Measurements from ENCODE around the gene CCDC137.
A peak's percentile ranks its signal among the peaks of the same experiment; 100 is the strongest.
"Not testable (repeated sequence)": the region's sequence is repeated elsewhere in the genome, so short reads cannot be mapped to it uniquely, and the experiment has no call there.

Gene CCDC137, protein sequence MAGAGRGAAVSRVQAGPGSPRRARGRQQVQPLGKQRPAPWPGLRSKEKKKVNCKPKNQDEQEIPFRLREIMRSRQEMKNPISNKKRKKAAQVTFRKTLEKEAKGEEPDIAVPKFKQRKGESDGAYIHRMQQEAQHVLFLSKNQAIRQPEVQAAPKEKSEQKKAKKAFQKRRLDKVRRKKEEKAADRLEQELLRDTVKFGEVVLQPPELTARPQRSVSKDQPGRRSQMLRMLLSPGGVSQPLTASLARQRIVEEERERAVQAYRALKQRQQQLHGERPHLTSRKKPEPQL

DNA sequence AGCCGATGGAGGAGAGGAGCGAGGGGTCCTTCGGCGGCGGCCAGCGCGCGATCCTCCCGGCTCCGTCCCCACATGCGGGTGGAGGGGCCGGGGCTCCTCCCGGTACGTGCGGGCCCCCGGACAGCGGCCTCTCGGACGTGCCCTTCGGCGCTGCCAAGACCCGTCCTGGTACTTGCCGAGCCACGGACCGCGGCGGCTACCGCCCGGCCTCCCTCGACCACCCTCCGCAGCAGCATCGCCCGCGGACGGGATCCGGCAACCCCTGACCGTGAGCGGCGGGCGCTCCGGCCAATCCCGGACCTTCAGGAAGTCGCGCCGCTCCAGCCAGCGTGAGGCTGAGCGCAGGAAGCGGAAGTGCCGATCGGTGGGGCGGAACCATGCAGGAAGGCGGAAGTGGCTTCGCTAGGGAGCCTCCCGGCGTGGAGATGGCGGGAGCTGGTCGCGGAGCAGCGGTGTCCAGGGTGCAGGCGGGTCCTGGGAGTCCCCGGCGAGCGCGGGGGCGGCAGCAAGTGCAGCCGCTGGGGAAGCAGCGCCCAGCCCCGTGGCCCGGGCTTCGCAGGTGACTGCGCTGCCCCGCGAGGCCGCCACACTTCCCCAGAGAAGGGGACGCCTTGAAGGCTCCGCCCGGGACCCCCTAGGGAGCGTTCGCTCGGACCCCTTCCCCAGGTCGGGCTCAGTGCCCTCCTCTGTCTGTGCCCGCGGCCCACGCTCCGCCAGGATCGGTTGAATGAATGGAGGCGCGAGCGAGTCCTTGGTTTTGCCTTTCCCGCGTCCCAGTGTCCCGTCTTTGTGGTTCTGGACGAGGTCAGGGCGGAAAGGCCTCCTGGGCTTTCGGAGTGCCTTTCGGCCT lies at the start of gene CCDC137, which contains the start of gene OXLD1:
CCDC137 (plus strand) TSS at position 396 of the 850 bp plus-strand sequence; CDS start at position 426, 30 bp downstream.
OXLD1 (minus strand) TSS at position 264 of the 850 bp plus-strand sequence; CDS start at position 236, 28 bp downstream.
- peak; percentile 83 for DNase-seq (ENCODE audit: low read depth, low spot score)

DNA sequence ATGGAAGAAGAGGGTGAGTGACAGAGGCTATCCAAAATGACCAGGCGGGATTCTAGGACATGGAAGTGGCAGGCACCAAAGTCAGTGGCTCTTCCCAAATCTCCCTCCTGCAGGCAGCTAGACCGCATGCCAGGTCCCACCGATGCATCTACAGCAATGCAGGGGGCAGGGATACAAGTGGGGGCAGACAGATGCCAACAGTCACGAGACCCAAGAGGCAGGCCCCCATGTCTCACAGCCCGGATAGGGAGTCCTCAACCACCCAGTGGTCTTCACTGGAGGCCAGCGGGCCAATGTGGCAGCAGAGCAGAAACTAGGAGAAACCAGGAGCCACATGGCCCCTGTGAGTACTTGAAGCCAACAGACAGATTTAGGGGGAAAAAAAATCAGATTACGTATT lies 49.7 kb upstream of the CCDC137 start:
- no peak for DNase-seq (ENCODE audit: low read depth, low spot score)

DNA sequence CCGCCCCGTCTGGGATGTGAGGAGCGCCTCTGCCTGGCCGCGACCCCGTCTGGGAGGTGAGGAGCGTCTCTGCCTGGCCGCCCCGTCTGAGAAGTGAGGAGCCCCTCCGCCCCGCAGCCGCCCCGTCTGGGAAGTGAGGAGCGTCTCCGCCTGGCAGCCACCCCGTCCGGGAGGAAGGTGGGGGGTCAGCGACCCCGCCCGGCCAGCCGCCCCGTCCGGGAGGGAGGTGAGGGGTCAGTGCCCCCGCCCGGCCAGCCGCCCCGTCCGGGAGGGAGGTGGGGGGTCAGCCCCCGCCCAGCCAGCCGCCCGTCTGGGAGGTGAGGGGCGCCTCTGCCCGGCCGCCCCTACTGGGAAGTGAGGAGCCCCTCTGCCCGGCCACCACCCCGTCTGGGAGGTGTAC lies 48.2 kb upstream of the CCDC137 start:
- DNase-seq (ENCODE audit: low read depth, low spot score): not testable (repeated sequence)

DNA sequence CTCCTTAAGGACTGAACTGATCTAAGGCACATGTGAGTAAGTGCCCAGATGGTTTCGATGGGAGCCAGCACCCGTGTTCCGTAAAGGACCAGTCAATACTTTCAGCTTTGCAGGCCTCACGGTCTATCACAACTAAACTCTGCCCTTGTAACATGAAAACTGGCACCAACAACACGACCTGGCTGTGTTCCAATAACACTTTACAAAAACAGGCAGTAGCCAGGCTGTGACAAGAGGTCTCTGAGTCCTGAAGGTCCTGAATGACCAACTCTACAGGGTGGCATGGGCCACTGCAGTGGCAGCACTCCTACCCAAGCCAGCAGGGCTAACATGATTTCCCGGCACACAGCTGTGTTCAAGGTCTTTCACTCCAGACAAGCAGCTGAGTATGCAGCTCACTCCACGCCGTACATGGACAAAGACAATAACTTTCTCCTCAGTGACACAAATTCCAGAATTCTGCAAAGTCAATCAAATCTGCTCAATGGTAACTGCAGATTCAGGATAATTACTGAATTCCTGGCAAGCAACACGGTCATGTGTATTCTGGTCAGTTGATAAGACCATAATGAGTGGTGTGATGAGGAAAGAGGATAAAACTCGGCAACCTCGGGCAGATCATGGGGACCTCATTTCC lies 44.9 kb upstream of the CCDC137 start:
- DNase-seq (ENCODE audit: low read depth, low spot score): no peak

DNA sequence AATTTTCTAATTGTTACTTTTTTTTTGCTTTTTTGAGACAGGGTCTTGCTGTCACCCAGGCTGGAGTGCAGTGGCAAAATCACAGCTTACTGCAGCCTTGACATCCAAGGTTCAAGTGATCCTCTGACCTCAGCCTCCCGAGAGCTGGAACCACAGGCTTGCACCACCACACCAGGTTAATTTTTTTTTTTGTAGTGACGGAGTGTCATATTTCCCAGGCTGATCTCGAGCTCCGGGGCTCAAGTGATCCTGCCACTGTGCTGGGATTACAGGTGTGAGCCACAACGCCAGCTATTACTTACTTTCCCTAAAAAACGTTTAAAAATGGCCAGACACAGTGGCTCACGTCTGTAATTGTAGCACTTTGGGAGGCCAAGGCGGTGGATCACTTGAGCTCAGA lies 36.3 kb upstream of the CCDC137 start:
- no peak for DNase-seq (ENCODE audit: low read depth, low spot score)

DNA sequence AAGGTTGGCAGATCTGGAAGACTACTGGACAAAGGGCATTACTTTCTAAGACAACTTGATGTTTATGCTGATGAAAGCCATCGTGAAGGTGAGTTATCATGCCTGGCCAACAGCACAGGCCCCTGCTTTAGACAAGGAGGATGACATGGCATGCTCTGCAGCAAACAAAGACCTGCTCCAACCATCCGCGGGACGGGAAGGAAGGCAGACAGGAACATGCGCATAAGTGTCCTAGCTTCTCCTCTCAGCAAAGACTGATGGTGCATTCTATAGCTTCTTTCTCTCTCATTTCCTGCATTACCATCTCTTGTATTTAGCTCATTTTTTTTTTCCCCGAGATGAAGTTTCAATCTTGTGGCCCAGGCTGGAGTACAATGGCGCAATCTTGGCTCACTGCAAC lies 35.1 kb upstream of the CCDC137 start:
- no peak for DNase-seq (ENCODE audit: low read depth, low spot score)

DNA sequence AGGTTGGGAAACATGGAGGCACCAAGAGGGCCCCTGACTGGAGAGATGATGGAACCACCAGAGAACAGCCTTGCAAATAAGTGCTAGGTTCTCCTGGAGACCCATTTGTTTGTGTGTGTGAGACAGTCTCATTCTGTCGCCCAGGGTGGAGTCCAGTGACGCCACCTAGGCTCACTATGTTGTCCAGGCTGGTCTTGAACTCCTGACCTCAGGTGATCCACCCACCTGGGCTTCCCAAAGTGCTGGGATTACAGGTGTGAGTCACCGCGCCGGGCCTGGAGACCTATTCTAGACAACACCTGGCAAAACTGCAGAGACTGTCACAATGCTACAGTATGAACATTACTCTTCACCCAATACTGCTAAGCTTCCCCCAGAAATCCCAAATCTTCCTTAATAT lies 31.1 kb upstream of the CCDC137 start:
- no peak for DNase-seq (ENCODE audit: low read depth, low spot score)

DNA sequence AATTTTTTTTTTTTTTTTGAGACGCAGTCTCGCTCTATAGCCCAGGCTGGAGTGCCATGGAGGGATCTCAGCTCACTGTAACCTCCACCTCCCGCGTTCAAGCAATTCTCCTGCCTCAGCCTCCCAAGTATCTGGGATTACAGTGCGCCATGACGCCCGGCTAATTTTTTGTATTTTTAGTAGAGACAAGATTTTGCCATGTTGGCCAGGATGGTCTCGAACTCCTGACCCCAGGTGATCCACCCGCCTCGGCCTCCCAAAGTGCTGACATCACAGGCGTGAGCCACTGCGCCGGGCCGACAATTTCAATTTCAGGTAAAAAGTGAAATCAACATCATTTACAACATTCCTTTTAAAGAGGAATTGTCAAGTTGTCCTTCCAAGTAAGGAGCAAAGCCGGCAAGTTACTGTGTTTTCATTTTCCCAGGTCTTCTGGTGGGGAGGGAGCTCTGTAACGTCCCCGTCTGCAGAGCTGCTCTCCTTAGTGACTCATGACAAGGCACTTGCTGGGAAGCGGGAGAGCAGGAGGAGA lies 30.5 kb upstream of the CCDC137 start:
- DNase-seq (ENCODE audit: low read depth, low spot score): no peak

DNA sequence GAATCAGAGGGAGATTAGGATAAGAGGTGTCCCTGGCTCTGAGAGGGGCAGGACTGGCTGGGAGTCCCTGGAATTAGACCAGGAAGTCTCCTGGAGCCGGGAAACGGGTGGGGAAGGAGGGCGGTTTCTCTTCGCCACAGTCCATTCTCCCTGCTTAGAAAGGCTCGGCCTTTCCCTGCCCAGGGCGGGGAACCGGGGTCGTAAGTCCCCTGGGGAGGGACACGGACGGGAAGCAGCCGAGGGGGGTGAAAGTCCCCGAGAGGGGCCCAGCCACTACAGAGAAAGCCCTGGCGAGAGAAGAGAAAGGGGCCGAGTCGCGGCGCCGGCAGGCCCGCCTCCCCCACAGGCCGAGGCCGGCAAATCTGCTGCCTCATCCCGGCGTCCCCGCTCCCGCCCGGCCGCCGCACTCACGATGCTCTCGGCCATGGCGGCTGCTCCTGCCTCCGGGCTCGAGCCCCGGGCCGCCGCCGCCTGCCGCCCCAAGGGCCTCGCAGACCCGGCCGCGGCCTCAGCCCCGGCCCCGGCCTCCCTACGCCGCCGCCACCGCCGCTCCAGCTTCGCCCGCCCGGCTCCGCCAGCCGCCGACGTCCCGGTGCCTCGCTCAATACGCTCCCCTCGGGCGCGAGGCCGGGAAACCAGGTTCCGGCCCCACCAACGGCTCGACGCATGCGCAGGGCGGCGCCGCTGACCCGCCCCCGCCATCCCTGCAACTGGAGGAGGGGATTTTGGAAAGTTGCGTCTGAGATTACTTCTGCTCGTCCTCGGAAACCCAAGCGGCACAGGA lies 29.8 kb upstream of the CCDC137 start, which contains the start of the genes NPLOC4 and TSPAN10:
NPLOC4 (minus strand) TSS at position 608 of the 784 bp plus-strand sequence; CDS start at position 426, 182 bp downstream.
TSPAN10 (plus strand) TSS at position 692 of the 784 bp plus-strand sequence. CDS start 5,217 bp downstream, outside the sequence.
- DNase-seq (ENCODE audit: low read depth, low spot score): no peak

DNA sequence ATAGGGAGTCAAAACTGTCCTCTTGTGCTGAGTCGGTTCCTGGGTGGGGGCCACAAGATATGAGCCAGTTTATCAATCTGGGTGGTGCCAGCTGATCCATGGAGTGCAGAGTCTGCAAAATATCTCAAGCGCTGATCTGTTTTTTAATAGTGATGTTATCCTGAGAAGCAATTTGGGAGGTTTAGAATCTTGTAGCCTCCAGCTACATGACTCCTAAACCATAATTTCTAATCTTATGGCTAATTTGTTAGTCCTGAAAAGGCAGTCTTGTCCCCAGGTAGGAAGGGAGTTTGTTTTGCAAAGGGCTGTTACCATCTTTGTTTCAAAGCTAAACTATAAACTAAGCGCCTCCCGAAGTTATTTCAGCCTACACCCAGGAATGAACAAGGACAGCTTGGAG lies 27.9 kb upstream of the CCDC137 start:
- no peak for DNase-seq (ENCODE audit: low read depth, low spot score)

DNA sequence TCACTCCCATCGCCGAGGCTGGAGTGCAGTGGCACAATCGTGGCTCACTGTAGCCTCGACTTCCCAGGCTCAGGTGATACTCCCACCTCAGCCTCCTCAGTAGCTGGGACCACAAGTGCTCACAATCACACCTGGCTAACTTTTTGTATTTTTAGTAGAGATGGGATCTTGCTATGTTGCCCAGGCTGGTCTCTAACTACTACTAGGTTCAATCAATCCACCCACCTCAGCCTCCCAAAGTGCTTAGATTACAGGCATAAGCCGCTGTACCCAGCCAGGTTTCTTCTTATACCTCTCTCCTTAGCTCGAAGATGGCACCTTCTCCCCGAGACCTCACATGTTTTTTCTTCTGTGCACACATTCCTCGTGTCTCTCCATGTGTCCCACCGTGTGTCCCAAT lies 26.5 kb upstream of the CCDC137 start:
- no peak for DNase-seq (ENCODE audit: low read depth, low spot score)

DNA sequence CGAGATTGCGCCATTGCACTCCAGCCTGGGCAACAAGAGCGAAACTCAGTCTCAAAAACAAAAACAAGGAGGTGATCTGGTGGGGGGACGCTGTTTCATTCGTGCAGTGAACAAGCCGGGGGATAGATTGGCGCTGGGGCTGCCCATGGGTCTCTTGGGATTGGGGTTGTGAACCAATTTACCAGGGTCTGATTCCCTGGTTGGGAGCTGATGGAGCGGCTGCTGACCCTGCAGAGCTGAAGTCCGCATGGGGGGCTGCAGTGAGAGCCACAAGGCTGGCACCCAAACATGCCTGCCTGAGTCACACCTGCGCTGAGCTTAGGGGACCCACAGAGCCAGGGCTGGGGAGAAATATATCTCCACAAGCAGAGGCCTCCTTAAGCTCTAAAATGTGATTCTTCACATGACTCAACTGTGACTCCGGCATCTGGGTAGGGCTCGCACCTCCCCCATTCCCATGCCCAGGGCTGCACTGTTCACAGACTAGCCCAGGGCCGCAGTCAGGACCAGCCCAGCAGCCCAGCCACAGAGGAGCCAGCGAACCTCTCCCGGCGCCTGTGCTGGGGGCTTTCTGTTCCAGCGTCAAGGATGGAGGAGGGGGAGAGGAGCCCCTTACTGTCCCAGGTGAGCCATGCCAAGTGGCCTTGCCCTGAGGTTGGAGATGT lies 24.6 kb upstream of the CCDC137 start:
- no peak for DNase-seq (ENCODE audit: low read depth, low spot score)

DNA sequence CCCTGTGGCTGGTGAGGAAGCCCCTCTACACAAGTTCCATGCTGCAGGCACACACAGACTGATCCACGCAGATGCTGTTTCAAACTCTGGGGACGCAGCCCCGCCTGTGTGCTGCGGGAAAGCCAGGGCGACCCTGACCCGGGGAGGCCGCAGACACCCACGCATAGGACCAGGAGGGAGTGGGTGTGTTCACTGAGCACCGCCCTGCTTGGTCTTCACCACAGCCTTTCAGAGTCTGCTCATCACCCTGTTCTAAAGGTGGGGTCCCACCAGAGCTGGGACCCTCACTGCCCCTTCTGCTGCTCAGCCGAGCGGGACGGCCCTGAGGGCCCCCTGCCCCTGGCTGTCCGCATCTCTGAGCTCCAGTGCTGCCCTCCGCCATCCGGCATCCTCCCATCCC lies 22.0 kb upstream of the CCDC137 start:
- no peak for DNase-seq (ENCODE audit: low read depth, low spot score)

DNA sequence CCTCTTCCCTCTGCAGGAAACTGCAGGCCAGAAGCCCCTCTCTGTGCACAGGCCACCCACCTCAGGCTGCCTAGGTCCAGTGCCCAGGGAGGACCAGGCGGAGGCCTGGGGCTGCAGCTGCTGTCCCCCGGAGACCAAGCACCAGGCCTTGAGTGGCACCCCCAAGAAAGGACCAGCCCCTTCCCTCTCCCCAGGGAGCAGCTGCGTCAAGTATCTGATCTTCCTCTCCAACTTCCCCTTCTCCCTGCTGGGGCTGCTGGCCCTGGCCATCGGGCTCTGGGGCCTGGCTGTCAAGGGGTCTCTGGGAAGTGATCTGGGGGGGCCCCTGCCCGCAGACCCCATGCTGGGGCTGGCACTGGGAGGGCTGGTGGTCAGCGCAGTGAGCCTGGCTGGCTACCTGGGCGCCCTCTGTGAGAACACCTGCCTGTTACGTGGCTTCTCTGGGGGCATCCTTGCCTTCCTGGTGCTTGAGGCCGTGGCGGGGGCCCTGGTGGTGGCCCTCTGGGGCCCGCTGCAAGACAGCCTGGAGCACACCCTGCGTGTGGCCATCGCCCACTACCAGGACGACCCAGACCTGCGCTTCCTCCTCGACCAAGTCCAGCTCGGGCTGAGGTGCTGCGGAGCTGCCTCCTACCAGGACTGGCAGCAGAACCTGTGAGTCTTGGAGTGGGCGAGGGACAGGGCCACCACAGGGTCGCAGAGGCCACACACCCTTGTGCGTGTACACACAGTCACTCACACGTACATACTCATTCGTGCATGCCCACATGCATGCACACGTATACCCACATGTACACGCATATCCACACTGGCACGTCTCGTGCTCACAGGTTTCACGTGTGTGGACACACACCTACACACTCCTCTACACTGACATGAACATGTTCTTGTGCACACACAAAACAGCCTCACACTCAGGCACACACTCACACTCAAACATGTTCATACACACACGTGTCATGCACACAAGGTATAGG lies 21.3 kb upstream of the CCDC137 start:
- DNase-seq (ENCODE audit: low read depth, low spot score): no peak

DNA sequence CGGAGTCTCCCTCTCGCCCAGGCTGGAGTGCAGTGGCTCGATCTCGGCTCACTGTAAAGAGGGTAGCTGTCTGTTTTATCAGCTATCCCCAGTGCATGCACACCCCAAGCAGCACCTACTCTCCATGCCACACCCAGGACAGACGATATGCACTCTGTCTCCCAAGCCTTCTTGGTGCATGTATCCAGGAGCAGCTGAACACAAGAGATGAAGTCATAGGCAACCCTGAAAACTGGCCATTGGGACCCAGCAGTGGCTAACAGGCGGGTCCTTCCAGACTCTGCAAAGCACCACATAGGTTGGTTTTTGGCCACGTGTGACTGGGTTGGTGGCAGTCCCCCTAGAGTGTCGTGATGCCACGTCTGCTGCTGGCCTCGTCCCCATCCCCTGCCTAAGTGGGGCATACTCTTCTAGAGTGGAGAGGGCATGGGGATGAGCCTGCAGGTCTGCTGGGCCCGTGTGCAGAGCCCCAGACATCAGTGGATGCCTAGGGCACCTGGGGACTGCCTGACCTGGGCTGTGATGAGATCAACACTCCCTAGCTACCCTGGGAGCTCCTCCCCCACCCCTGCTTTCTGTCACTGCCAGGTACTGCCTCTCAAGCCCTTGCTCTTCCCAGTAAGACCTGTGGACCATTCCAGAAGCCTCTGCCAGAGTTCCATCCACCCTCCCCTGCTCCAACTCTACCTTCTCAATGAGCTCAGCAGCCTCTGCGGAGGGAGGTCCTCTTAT lies 19.5 kb upstream of the CCDC137 start:
- DNase-seq (ENCODE audit: low read depth, low spot score): no peak

DNA sequence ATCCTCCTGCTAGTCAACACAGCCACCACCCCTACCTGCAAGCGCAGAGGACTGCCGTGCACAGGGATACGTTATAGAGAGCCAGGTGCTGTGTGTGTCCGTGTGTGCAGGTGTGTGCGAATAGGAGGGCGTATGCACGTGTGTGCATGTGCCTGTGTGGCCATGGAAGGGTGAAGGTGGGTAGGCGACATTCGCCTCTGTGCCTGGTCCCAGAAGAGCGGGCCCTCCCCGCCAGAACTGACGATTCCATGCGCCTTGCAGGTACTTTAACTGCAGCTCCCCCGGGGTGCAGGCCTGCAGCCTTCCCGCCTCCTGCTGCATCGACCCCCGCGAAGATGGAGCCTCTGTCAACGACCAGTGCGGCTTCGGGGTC lies 18.9 kb upstream of the CCDC137 start:
- DNase-seq (ENCODE audit: low read depth, low spot score): no peak

DNA sequence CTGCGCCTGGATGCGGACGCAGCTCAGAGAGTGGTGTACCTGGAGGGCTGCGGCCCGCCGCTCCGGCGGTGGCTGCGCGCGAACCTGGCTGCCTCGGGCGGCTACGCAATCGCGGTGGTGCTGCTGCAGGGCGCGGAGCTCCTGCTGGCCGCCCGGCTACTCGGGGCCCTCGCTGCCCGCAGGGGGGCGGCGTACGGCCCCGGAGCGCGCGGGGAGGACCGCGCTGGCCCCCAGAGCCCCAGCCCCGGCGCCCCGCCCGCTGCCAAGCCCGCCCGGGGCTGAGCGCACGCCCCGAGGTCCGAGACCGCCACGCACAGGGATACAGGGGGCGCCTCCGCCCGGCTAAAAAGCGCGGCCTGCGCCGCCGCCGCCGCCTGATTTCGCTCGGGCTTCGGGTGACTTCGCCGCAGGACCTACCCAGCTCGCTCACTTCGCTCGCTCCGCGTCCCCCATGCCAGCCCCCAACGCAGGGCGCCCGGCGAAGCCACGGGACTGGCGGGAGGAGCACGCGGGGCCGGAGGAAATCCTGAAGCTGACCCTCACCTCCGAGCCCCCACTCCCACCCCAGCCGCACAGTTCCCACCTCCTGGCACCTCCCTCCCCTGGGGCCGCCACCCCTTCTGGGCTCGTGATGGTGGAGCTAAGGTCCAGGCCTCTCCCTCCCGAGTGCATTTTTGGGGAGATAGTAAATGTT lies 18.4 kb upstream of the CCDC137 start:
- no peak for DNase-seq (ENCODE audit: low read depth, low spot score)

DNA sequence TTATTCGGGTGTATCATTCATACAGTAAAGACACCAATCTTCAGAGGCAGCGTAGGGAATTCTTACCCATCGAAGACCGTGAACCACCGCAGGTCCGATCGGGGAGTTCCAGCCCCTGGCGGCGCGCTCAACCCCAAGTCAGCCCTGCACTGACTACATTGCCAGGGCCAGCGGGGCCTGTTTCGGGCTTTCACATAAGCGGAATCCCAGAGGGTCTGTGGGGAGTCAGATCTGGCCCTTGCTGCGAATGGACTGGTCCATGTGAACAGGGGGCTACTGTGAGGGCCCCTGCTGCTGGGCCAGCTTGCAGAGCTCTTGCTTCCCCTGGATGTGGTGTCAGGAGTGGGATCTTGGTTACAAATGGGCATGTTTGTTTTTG lies 17.8 kb upstream of the CCDC137 start:
- DNase-seq (ENCODE audit: low read depth, low spot score): no peak
